Astrocyte (in vitro differentiated cells and primary cell): ENCODE measurements around the gene SMC3.

ENCODE experiments used
- EZH2 ChIP-seq: IDR thresholded peaks from 2 replicates; pipeline ENCODE4 v1.6.1; 2012; ENCODE audit warnings: mild to moderate bottlenecking, low read length, inconsistent platforms; ENCODE audit not compliant: insufficient read depth
- TF ChIP-seq, protein P1 (sequence below): IDR thresholded peaks from 2 replicates; pipeline ENCODE4 v1.5.1; 2011; ENCODE audit warnings: low read depth, mild to moderate bottlenecking, inconsistent platforms, low read length, moderate library complexity; ENCODE audit not compliant: insufficient read depth

DNA sequence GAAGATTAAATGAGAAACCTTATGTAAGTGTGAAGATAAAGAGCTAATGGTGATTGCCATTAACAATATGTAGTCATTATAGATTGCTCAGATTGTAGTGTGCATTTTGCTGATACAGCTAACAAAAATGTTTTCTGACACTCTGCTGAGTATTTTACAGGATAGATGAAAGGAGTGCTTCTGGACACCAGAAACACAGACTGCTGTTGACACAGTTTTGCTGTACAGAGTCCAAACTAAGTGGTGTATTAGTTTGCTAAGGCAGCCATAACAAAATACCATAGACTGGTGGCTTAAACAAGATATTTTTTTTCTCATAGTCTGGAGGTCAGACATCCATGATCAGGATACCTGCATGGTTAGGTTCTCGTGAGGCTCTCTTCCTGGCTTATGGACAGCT is 2.2 kb downstream of the SMC3 start:
- TF ChIP-seq, protein P1, sequence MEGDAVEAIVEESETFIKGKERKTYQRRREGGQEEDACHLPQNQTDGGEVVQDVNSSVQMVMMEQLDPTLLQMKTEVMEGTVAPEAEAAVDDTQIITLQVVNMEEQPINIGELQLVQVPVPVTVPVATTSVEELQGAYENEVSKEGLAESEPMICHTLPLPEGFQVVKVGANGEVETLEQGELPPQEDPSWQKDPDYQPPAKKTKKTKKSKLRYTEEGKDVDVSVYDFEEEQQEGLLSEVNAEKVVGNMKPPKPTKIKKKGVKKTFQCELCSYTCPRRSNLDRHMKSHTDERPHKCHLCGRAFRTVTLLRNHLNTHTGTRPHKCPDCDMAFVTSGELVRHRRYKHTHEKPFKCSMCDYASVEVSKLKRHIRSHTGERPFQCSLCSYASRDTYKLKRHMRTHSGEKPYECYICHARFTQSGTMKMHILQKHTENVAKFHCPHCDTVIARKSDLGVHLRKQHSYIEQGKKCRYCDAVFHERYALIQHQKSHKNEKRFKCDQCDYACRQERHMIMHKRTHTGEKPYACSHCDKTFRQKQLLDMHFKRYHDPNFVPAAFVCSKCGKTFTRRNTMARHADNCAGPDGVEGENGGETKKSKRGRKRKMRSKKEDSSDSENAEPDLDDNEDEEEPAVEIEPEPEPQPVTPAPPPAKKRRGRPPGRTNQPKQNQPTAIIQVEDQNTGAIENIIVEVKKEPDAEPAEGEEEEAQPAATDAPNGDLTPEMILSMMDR, result no peak
- TF ChIP-seq EZH2, result no peak
